ENCODE measurements around the gene SIGLEC15. TPM values are rescaled to one million over a fixed set of nuclear protein-coding genes. Genes with fewer than 3 reads are reported as not detected.

Gene SIGLEC15, protein sequence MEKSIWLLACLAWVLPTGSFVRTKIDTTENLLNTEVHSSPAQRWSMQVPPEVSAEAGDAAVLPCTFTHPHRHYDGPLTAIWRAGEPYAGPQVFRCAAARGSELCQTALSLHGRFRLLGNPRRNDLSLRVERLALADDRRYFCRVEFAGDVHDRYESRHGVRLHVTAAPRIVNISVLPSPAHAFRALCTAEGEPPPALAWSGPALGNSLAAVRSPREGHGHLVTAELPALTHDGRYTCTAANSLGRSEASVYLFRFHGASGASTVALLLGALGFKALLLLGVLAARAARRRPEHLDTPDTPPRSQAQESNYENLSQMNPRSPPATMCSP
- total RNA-seq, result 0.24 and 0.30 TPM in 2 replicates
- polyA plus RNA-seq, result 1.3 and 1.5 TPM in 2 replicates

DNA sequence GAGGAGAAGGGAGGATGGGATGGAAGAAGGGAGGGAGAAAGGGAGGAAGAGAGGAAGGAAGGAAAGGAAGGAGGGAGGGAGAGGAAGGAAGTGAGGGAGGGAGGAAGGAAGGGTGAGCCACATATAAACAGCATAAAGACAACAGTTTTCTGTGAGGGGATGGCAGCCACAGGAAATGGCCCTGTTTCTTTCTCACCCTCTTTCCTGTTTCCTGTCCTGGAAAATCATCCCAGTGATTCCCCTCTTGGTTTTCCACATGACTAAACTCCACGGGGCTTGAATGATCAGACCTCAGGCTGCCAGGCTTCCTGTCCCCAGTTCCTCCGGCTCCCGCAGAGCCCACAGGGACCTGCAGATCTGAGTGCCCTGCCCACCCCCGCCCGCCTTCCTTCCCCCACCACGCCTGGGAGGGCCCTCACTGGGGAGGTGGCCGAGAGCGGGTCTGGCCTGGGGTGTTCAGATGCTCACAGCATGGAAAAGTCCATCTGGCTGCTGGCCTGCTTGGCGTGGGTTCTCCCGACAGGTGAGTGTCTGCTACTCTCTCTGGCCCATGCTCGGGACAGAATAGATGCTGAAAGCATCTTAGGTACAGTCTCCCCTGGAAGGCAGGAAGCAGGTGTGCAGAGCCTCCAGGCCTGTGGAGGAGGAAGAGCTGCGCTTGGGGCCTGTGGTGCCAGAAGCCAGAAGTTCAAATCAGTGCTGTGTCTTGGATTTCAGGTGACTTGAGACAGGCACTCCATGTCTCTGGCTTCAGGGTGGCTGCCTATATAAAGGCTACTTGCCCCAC, at the start of gene SIGLEC15:
Gene SIGLEC15 (plus strand): TSS at position 418 of the 787 bp plus-strand sequence. CDS start 54 bp downstream, at position 472.
- no peaks in the 10 kb centered on the region for H3K9me3 ChIP-seq (ENCODE audit: low read depth)
- no peak within 1 kb of the TSS for H3K4me2 ChIP-seq
- no peaks in the 10 kb centered on the region for H3K9me2 ChIP-seq (replicated peaks; ENCODE audit: insufficient read depth)
- H3K4me1 ChIP-seq (ENCODE audit: insufficient read depth), result peaks cover 24% of the 10 kb centered on the region
- H4K20me1 ChIP-seq (ENCODE audit: insufficient read depth, poor library complexity, severe bottlenecking), result no peaks in the 10 kb centered on the region
- no peak within 1 kb of the TSS for H3K4me3 ChIP-seq
- H3K36me3 ChIP-seq (replicated peaks; ENCODE audit: insufficient read depth, low read depth), result no peaks in the 10 kb centered on the region
- DNase-seq (ENCODE audit: low spot score), result no peak
- TF ChIP-seq, protein P1, sequence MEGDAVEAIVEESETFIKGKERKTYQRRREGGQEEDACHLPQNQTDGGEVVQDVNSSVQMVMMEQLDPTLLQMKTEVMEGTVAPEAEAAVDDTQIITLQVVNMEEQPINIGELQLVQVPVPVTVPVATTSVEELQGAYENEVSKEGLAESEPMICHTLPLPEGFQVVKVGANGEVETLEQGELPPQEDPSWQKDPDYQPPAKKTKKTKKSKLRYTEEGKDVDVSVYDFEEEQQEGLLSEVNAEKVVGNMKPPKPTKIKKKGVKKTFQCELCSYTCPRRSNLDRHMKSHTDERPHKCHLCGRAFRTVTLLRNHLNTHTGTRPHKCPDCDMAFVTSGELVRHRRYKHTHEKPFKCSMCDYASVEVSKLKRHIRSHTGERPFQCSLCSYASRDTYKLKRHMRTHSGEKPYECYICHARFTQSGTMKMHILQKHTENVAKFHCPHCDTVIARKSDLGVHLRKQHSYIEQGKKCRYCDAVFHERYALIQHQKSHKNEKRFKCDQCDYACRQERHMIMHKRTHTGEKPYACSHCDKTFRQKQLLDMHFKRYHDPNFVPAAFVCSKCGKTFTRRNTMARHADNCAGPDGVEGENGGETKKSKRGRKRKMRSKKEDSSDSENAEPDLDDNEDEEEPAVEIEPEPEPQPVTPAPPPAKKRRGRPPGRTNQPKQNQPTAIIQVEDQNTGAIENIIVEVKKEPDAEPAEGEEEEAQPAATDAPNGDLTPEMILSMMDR (IDR thresholded peaks at IDR 0.05; ENCODE audit: poor library complexity), result no peak
- no peak for TF ChIP-seq EZH2 (IDR thresholded peaks at IDR 0.05; ENCODE audit: borderline replicate concordance)
- TF ChIP-seq EZH2phosphoT487 (IDR thresholded peaks at IDR 0.05; ENCODE audit: low read depth, severe bottlenecking, unreplicated experiment), result no peak
- H3K27me3 ChIP-seq, result no peaks in the 10 kb centered on the region
- no peak within 1 kb of the TSS for H2AFZ ChIP-seq
- WGBS (ENCODE audit: low lambda C conversion rate, missing lambda C conversion rate), result 77% methylated on average over 9 of the region's 12 CpGs
- H3K27ac ChIP-seq, result no peak within 1 kb of the TSS
- H3K79me2 ChIP-seq, result no peaks in the 10 kb centered on the region

DNA sequence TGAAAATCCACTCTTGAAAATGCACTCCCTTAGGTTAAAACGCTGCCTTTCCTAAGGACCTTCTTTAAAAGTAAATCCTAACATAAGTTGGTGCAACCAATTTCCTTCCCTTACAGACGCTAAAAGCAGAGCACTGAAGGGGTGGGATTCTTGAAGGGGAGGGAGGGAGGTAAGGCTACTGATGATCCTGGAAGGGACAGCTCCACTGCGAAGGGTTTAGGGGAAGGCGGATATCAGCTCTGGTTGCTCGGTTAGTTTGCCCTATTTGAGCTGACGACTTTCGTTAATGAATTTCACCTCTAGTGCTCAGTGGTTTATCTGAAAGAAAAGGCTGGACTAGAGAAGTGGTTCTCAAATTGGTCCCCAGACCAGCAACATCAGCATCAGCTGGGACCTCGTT, 49.7 kb upstream of the SIGLEC15 start:
- TF ChIP-seq EZH2 (IDR thresholded peaks at IDR 0.05; ENCODE audit: borderline replicate concordance), result no peak
- TF ChIP-seq, protein P1 (IDR thresholded peaks at IDR 0.05; ENCODE audit: poor library complexity), result no peak
- TF ChIP-seq EZH2phosphoT487 (IDR thresholded peaks at IDR 0.05; ENCODE audit: low read depth, severe bottlenecking, unreplicated experiment), result no peak
- Histone ChIP-seq H3K4me2 (peak overlapping the region; percentile 69), H4K20me1 (ENCODE audit: insufficient read depth, poor library complexity, severe bottlenecking) (no peaks in the 10 kb centered on the region), H3K9me3 (ENCODE audit: low read depth) (no peaks in the 10 kb centered on the region), H2AFZ (peak overlapping the region; percentile 43), H3K9me2 (replicated peaks; ENCODE audit: insufficient read depth) (no peaks in the 10 kb centered on the region), H3K36me3 (replicated peaks; ENCODE audit: insufficient read depth, low read depth) (no peaks in the 10 kb centered on the region), H3K79me2 (no peaks in the 10 kb centered on the region), H3K4me3 (peak overlapping the region; percentile 18), H3K4me1 (ENCODE audit: insufficient read depth) (no peaks in the 10 kb centered on the region), H3K27me3 (no peaks in the 10 kb centered on the region), H3K27ac (peak overlapping the region; percentile 66)
- DNase-seq (ENCODE audit: low spot score), result no peak
- 68% methylated on average over 8 of the region's 8 CpGs for WGBS (ENCODE audit: low lambda C conversion rate, missing lambda C conversion rate)

DNA sequence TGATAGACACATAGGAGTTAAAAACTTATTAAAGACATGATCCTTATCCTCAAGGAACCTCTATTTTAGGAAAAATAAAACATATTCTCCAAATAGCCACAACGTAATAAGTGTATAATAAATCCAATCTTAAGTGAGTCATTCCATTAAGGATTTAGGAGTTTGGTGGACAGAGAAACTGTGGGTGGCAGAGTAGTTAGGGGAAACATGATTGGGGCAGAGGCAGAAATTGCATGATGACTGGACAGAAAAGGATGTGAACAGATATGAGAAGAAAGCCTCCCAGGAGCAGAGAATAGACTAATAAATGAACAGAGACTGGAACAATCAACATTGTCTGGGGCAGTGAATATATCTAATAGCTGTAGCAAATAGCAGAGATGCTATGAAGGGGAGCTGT, 48.1 kb upstream of the SIGLEC15 start:
- Histone ChIP-seq H3K4me3 (no peak overlapping the region), H3K4me1 (ENCODE audit: insufficient read depth) (no peaks in the 10 kb centered on the region), H3K9me3 (ENCODE audit: low read depth) (no peaks in the 10 kb centered on the region), H3K9me2 (replicated peaks; ENCODE audit: insufficient read depth) (no peaks in the 10 kb centered on the region), H3K79me2 (no peaks in the 10 kb centered on the region), H3K27me3 (no peaks in the 10 kb centered on the region), H3K36me3 (replicated peaks; ENCODE audit: insufficient read depth, low read depth) (no peaks in the 10 kb centered on the region), H2AFZ (no peak overlapping the region), H3K4me2 (no peak overlapping the region), H4K20me1 (ENCODE audit: insufficient read depth, poor library complexity, severe bottlenecking) (no peaks in the 10 kb centered on the region), H3K27ac (no peak overlapping the region)
- no peak for DNase-seq (ENCODE audit: low spot score)
- TF ChIP-seq, protein P1 (IDR thresholded peaks at IDR 0.05; ENCODE audit: poor library complexity), result no peak
- TF ChIP-seq EZH2 (IDR thresholded peaks at IDR 0.05; ENCODE audit: borderline replicate concordance), result no peak
- WGBS (ENCODE audit: low lambda C conversion rate, missing lambda C conversion rate), result 74% methylated on average over 1 of the region's 1 CpG

All from hepatocyte (in vitro differentiated cells).